ENCODE measurements around the gene RCVRN. TPM values are rescaled to one million over a fixed set of nuclear protein-coding genes. Genes with fewer than 3 reads are reported as not detected.

The RCVRN gene
- total RNA-seq, 1 donor from 2014 or later: not detected

DNA sequence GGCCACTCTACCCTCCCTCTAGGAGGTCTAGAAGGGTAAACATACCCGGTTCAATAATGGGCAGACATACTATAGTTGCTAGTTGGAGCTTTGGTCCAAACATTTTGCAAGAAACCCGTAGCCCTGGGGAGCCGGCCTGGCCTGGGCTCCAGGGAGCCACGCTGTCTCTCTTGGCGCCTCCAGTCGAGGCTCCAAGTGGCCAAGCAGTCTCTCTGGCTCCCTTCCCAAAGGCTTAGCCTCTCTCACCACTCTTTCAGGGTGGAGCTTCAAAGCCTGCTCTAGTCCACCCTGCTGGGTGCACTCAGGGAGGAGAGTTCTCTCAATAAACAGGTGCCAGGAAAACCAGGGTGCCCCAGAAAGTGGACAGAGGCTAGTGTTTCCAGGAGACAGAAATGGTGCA lies 32.2 kb downstream of the RCVRN start:
- no peaks in the 10 kb centered on the region for H3K9me3 ChIP-seq (ENCODE audit: control insufficient read depth in 3 of 3, low read length in 3 of 3)
- H3K4me3 ChIP-seq (ENCODE audit: low read length in 3 of 3): no peak overlapping the region
- H3K9ac ChIP-seq (ENCODE audit: low read depth in 1 of 3, low read length in 3 of 3): no peak overlapping the region
- no peaks in the 10 kb centered on the region for H3K36me3 ChIP-seq (ENCODE audit: control insufficient read depth in 3 of 3, insufficient read depth in 3 of 3, low read length in 3 of 3)
- no peak overlapping the region for H3K27ac ChIP-seq (ENCODE audit: low read depth, low read length)
- no peaks in the 10 kb centered on the region for H3K4me1 ChIP-seq (ENCODE audit: control insufficient read depth in 3 of 3, insufficient read depth in 3 of 3, low read length in 3 of 3)
- no peaks in the 10 kb centered on the region for H3K27me3 ChIP-seq (ENCODE audit: control insufficient read depth in 3 of 3, insufficient read depth in 3 of 3, low read length in 3 of 3)

DNA sequence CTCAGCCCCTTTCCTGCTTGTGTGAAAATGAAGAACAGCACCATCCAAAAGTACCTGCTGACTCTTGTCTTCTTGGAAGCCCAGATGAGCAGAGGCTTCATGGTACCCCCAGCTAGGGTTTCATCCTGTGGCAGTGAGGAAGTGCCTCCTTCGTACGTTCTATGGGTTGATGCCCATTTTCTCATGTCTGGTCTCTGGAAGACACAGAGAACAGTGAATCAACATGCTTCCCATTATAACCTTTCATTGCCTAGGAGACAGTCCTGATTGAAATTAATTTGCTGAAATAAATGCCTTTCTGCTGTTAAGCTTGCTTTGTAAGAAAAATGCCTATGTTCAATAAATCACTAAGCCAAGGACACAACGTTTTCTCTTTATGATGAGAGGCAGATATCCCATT lies 36.5 kb downstream of the RCVRN start:
- H3K36me3 ChIP-seq (ENCODE audit: control insufficient read depth in 3 of 3, insufficient read depth in 3 of 3, low read length in 3 of 3): no peaks in the 10 kb centered on the region
- no peaks in the 10 kb centered on the region for H3K4me1 ChIP-seq (ENCODE audit: control insufficient read depth in 3 of 3, insufficient read depth in 3 of 3, low read length in 3 of 3)
- H3K9me3 ChIP-seq (ENCODE audit: control insufficient read depth in 3 of 3, low read length in 3 of 3): no peaks in the 10 kb centered on the region
- no peaks in the 10 kb centered on the region for H3K27me3 ChIP-seq (ENCODE audit: control insufficient read depth in 3 of 3, insufficient read depth in 3 of 3, low read length in 3 of 3)
- no peak overlapping the region for H3K9ac ChIP-seq (ENCODE audit: low read depth in 1 of 3, low read length in 3 of 3)
- H3K4me3 ChIP-seq (ENCODE audit: low read length in 3 of 3): no peak overlapping the region
- no peak overlapping the region for H3K27ac ChIP-seq (ENCODE audit: low read depth, low read length)

GRCh38 chr17:9865586-9865985 lies 39.5 kb downstream of the RCVRN start:
- Histone ChIP-seq H3K27me3 (ENCODE audit: control insufficient read depth in 3 of 3, insufficient read depth in 3 of 3, low read length in 3 of 3) (no peaks in the 10 kb centered on the region), H3K4me3 (ENCODE audit: low read length in 3 of 3) (no peak overlapping the region), H3K4me1 (ENCODE audit: control insufficient read depth in 3 of 3, insufficient read depth in 3 of 3, low read length in 3 of 3) (no peaks in the 10 kb centered on the region), H3K9me3 (ENCODE audit: control insufficient read depth in 3 of 3, low read length in 3 of 3) (peaks cover 0 to 1% (median 0%) of the 10 kb centered on the region in 3 donors), H3K36me3 (ENCODE audit: control insufficient read depth in 3 of 3, insufficient read depth in 3 of 3, low read length in 3 of 3) (no peaks in the 10 kb centered on the region), H3K27ac (ENCODE audit: low read depth, low read length) (no peak overlapping the region), H3K9ac (ENCODE audit: low read depth in 1 of 3, low read length in 3 of 3) (no peak overlapping the region)

GRCh38 chr17:9862949-9863348 lies 42.1 kb downstream of the RCVRN start:
- Histone ChIP-seq H3K36me3 (ENCODE audit: control insufficient read depth in 3 of 3, insufficient read depth in 3 of 3, low read length in 3 of 3) (no peaks in the 10 kb centered on the region), H3K4me1 (ENCODE audit: control insufficient read depth in 3 of 3, insufficient read depth in 3 of 3, low read length in 3 of 3) (no peaks in the 10 kb centered on the region), H3K27ac (ENCODE audit: low read depth, low read length) (no peak overlapping the region), H3K27me3 (ENCODE audit: control insufficient read depth in 3 of 3, insufficient read depth in 3 of 3, low read length in 3 of 3) (no peaks in the 10 kb centered on the region), H3K4me3 (ENCODE audit: low read length in 3 of 3) (no peak overlapping the region), H3K9me3 (ENCODE audit: control insufficient read depth in 3 of 3, low read length in 3 of 3) (peaks cover 0 to 5% (median 0%) of the 10 kb centered on the region in 3 donors), H3K9ac (ENCODE audit: low read depth in 1 of 3, low read length in 3 of 3) (no peak overlapping the region)

GRCh38 chr17:9862220-9862619 lies 42.9 kb downstream of the RCVRN start:
- Histone ChIP-seq H3K9ac (ENCODE audit: low read depth in 1 of 3, low read length in 3 of 3) (no peak overlapping the region), H3K9me3 (ENCODE audit: control insufficient read depth in 3 of 3, low read length in 3 of 3) (peaks cover 0 to 5% (median 4%) of the 10 kb centered on the region in 3 donors), H3K36me3 (ENCODE audit: control insufficient read depth in 3 of 3, insufficient read depth in 3 of 3, low read length in 3 of 3) (no peaks in the 10 kb centered on the region), H3K27me3 (ENCODE audit: control insufficient read depth in 3 of 3, insufficient read depth in 3 of 3, low read length in 3 of 3) (no peaks in the 10 kb centered on the region), H3K4me3 (ENCODE audit: low read length in 3 of 3) (no peak overlapping the region), H3K27ac (ENCODE audit: low read depth, low read length) (no peak overlapping the region), H3K4me1 (ENCODE audit: control insufficient read depth in 3 of 3, insufficient read depth in 3 of 3, low read length in 3 of 3) (no peaks in the 10 kb centered on the region)

DNA sequence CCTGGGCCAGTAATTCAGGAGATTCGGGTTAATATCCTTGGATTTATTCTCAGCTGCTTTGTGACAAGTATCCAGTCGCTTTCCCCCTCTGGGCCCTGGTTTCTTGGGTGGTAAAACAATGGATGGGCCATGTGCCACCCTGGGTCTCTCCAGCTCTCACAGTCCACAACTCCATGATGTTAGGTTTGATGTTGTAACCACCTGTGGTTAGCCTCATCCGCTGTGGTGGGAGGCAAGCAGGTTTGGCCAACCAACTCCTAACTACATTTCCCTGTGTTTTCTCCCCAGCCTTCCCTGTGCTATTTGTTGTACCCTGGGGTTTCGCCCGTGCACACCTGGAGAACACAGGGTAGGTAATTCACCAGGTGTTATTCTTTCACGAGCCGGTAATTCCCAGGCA lies 44.2 kb downstream of the RCVRN start:
- H3K36me3 ChIP-seq (ENCODE audit: control insufficient read depth in 3 of 3, insufficient read depth in 3 of 3, low read length in 3 of 3): no peaks in the 10 kb centered on the region
- no peak overlapping the region for H3K27ac ChIP-seq (ENCODE audit: low read depth, low read length)
- H3K9ac ChIP-seq (ENCODE audit: low read depth in 1 of 3, low read length in 3 of 3): no peak overlapping the region
- no peak overlapping the region for H3K4me3 ChIP-seq (ENCODE audit: low read length in 3 of 3)
- H3K4me1 ChIP-seq (ENCODE audit: control insufficient read depth in 3 of 3, insufficient read depth in 3 of 3, low read length in 3 of 3): no peaks in the 10 kb centered on the region
- peaks cover 0 to 5% (median 4%) of the 10 kb centered on the region in 3 donors for H3K9me3 ChIP-seq (ENCODE audit: control insufficient read depth in 3 of 3, low read length in 3 of 3)
- no peaks in the 10 kb centered on the region for H3K27me3 ChIP-seq (ENCODE audit: control insufficient read depth in 3 of 3, insufficient read depth in 3 of 3, low read length in 3 of 3)

DNA sequence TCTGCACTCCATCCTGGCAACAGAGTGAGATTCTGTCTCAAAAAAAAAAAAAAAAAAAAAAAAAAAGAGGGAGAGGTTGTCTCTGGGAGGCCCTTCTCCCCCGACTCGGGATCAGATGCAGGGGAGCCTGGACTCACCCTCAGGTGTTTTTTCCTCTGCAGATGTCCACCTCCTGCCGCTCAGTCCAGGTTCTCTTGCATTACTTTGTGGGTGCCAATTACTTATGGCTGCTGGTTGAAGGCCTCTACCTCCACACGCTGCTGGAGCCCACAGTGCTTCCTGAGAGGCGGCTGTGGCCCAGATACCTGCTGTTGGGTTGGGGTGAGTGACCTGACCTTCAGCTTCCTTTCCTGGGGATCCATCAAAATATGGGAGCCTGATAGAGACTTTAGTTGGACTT lies 45.3 kb downstream of the RCVRN start:
- Histone ChIP-seq H3K9ac (ENCODE audit: low read depth in 1 of 3, low read length in 3 of 3) (no peak overlapping the region), H3K27ac (ENCODE audit: low read depth, low read length) (no peak overlapping the region), H3K4me1 (ENCODE audit: control insufficient read depth in 3 of 3, insufficient read depth in 3 of 3, low read length in 3 of 3) (no peaks in the 10 kb centered on the region), H3K36me3 (ENCODE audit: control insufficient read depth in 3 of 3, insufficient read depth in 3 of 3, low read length in 3 of 3) (no peaks in the 10 kb centered on the region), H3K27me3 (ENCODE audit: control insufficient read depth in 3 of 3, insufficient read depth in 3 of 3, low read length in 3 of 3) (no peaks in the 10 kb centered on the region), H3K4me3 (ENCODE audit: low read length in 3 of 3) (no peak overlapping the region), H3K9me3 (ENCODE audit: control insufficient read depth in 3 of 3, low read length in 3 of 3) (peaks cover 0 to 7% (median 5%) of the 10 kb centered on the region in 3 donors)

GRCh38 chr17:9855036-9855435 lies 50.0 kb downstream of the RCVRN start:
- no peak overlapping the region for H3K4me3 ChIP-seq (ENCODE audit: low read length in 3 of 3)
- no peaks in the 10 kb centered on the region for H3K4me1 ChIP-seq (ENCODE audit: control insufficient read depth in 3 of 3, insufficient read depth in 3 of 3, low read length in 3 of 3)

GRCh38 chr17:9854255-9854654 lies 50.8 kb downstream of the RCVRN start:
- Histone ChIP-seq H3K9me3 (ENCODE audit: control insufficient read depth in 3 of 3, low read length in 3 of 3) (peaks cover 0 to 7% (median 0%) of the 10 kb centered on the region in 3 donors), H3K27me3 (ENCODE audit: control insufficient read depth in 3 of 3, insufficient read depth in 3 of 3, low read length in 3 of 3) (no peaks in the 10 kb centered on the region), H3K9ac (ENCODE audit: low read depth in 1 of 3, low read length in 3 of 3) (no peak overlapping the region), H3K4me1 (ENCODE audit: control insufficient read depth in 3 of 3, insufficient read depth in 3 of 3, low read length in 3 of 3) (no peaks in the 10 kb centered on the region), H3K36me3 (ENCODE audit: control insufficient read depth in 3 of 3, insufficient read depth in 3 of 3, low read length in 3 of 3) (no peaks in the 10 kb centered on the region), H3K4me3 (ENCODE audit: low read length in 3 of 3) (no peak overlapping the region), H3K27ac (ENCODE audit: low read depth, low read length) (no peak overlapping the region)

More at GRCh38 chr17:9855036-9855435, 50.0 kb downstream of the RCVRN start:
- Histone ChIP-seq H3K9ac (ENCODE audit: low read depth in 1 of 3, low read length in 3 of 3) (no peak overlapping the region), H3K27me3 (ENCODE audit: control insufficient read depth in 3 of 3, insufficient read depth in 3 of 3, low read length in 3 of 3) (no peaks in the 10 kb centered on the region), H3K36me3 (ENCODE audit: control insufficient read depth in 3 of 3, insufficient read depth in 3 of 3, low read length in 3 of 3) (no peaks in the 10 kb centered on the region), H3K27ac (ENCODE audit: low read depth, low read length) (no peak overlapping the region), H3K9me3 (ENCODE audit: control insufficient read depth in 3 of 3, low read length in 3 of 3) (peaks cover 0 to 7% (median 0%) of the 10 kb centered on the region in 3 donors)

GRCh38 chr17:9850151-9850550 lies 54.9 kb downstream of the RCVRN start:
- Histone ChIP-seq H3K36me3 (ENCODE audit: control insufficient read depth in 3 of 3, insufficient read depth in 3 of 3, low read length in 3 of 3) (no peaks in the 10 kb centered on the region), H3K4me1 (ENCODE audit: control insufficient read depth in 3 of 3, insufficient read depth in 3 of 3, low read length in 3 of 3) (no peaks in the 10 kb centered on the region), H3K27ac (ENCODE audit: low read depth, low read length) (no peak overlapping the region), H3K27me3 (ENCODE audit: control insufficient read depth in 3 of 3, insufficient read depth in 3 of 3, low read length in 3 of 3) (no peaks in the 10 kb centered on the region), H3K4me3 (ENCODE audit: low read length in 3 of 3) (no peak overlapping the region), H3K9me3 (ENCODE audit: control insufficient read depth in 3 of 3, low read length in 3 of 3) (peaks cover 0 to 1% (median 0%) of the 10 kb centered on the region in 3 donors), H3K9ac (ENCODE audit: low read depth in 1 of 3, low read length in 3 of 3) (no peak overlapping the region)

Data from skeletal muscle tissue (tissue), 4 donors.